SU-DHL-6 (cell line): ENCODE data around the gene FLII.

Experiments
- H2AFZ ChIP-seq: fragments of 200-600 bp; sonication (generic); 2 replicates; pipeline ENCODE4 v1.6.1; 2014; ENCODE audit warnings: low read depth, mild to moderate bottlenecking, moderate library complexity, mixed read lengths, antibody characterized with exemption, low read length; ENCODE audit not compliant: severe bottlenecking
- H3F3A ChIP-seq: fragments of 200-600 bp; shearing (Covaris generic); 2 replicates; pipeline ENCODE4 v1.6.0; 2016; ENCODE audit warnings: antibody characterized with exemption, mild to moderate bottlenecking; ENCODE audit not compliant: insufficient read depth
- H3K27ac ChIP-seq: fragments of 200-600 bp; sonication (generic); 2 replicates; pipeline ENCODE4 v1.5.1; 2016; ENCODE audit warnings: low read depth, mild to moderate bottlenecking, low read length, moderate library complexity, mixed read lengths
- H3K27me3 ChIP-seq: fragments of 200-600 bp; sonication (generic), shearing (Covaris generic); 2 replicates; pipeline ENCODE4 v1.6.0; 2014; ENCODE audit warnings: mild to moderate bottlenecking, low read length
- H3K36me3 ChIP-seq: fragments of 200-600 bp; sonication (generic); 2 replicates; pipeline ENCODE4 v1.6.1; 2014; ENCODE audit warnings: mild to moderate bottlenecking, low read length, mixed read lengths
- H3K4me2 ChIP-seq: fragments of 300-600, 200-600 bp; shearing (Covaris generic), sonication (generic); 2 replicates; pipeline ENCODE4 v1.6.0; 2014; ENCODE audit warnings: low read length, low read depth, mild to moderate bottlenecking; ENCODE audit not compliant: poor library complexity, severe bottlenecking
- H3K4me3 ChIP-seq: fragments of 200-600 bp; sonication (generic); 2 replicates; pipeline ENCODE4 v1.5.1; 2014; ENCODE audit warnings: antibody characterized with exemption, low read length, mild to moderate bottlenecking, mixed read lengths; ENCODE audit not compliant: insufficient read depth, poor library complexity, severe bottlenecking
- H3K79me2 ChIP-seq: fragments of 200-600 bp; sonication (generic); 2 replicates; pipeline ENCODE4 v1.6.1; 2014; ENCODE audit warnings: mild to moderate bottlenecking, low read length, moderate library complexity; ENCODE audit not compliant: insufficient read depth
- H3K9ac ChIP-seq: fragments of 200-600 bp; sonication (generic); 2 replicates; pipeline ENCODE4 v1.7.0; 2014; ENCODE audit warnings: mild to moderate bottlenecking, low read length
- H3K9me2 ChIP-seq: fragments of 200-600 bp; sonication (generic); replicated peaks from 2 replicates; pipeline ENCODE4 v1.6.1; 2014; ENCODE audit warnings: low read length; ENCODE audit not compliant: insufficient read depth
- H3K9me3 ChIP-seq: fragments of 200-600 bp; sonication (generic); 2 replicates; pipeline ENCODE4 v1.6.1; 2014; ENCODE audit warnings: low read length, mixed read lengths; ENCODE audit not compliant: insufficient read depth
- H4K20me1 ChIP-seq: fragments of 200-600 bp; sonication (generic); 2 replicates; pipeline ENCODE4 v1.6.1; 2014; ENCODE audit warnings: low read depth, mild to moderate bottlenecking, antibody characterized with exemption, low read length, moderate library complexity, mixed read lengths
- CTCF ChIP-seq: fragments of 200-600 bp; sonication (generic); IDR thresholded peaks from one replicate; pipeline ENCODE4 v1.5.1; 2017; ENCODE audit warnings: antibody characterized with exemption, mild to moderate bottlenecking, low read length, moderate library complexity; ENCODE audit not compliant: insufficient read depth, poor library complexity, severe bottlenecking
- EZH2phosphoT487 ChIP-seq: fragments of 200-600 bp; sonication (generic), shearing (Covaris generic); conservative IDR thresholded peaks from 2 replicates; pipeline ENCODE4 v1.6.1; 2018; ENCODE audit warnings: mild to moderate bottlenecking, antibody characterized with exemption, low read length, moderate library complexity, mixed read lengths

FLII gene

GRCh38 chr17:18262111-18262510 lies 3.6 kb upstream of the FLII start:
- H2AFZ ChIP-seq: no peak overlapping the region
- no peaks in the 10 kb centered on the region for H3K9me2 ChIP-seq
- H3K36me3 ChIP-seq: no peaks in the 10 kb centered on the region
- 0 out of 2 replicates have a peak overlapping the region, but pooled peaks have one; percentile 79 for H3K9ac ChIP-seq
- peaks cover 13% of the 10 kb centered on the region; the same call in 1 of the 2 replicates for H3K79me2 ChIP-seq
- H3F3A ChIP-seq: peaks cover 6% of the 10 kb centered on the region; the same call in 1 of the 2 replicates
- H3K9me3 ChIP-seq: no peaks in the 10 kb centered on the region
- no peak overlapping the region for H3K4me3 ChIP-seq
- peak overlapping the region; percentile 88 for H3K4me2 ChIP-seq
- no peak overlapping the region for H3K27ac ChIP-seq
- TF ChIP-seq CTCF (no peak), EZH2phosphoT487 (no peak)
- H3K27me3 ChIP-seq: no peaks in the 10 kb centered on the region
- no peaks in the 10 kb centered on the region for H4K20me1 ChIP-seq

GRCh38 chr17:18261659-18262058 lies 3.1 kb upstream of the FLII start:
- no peaks in the 10 kb centered on the region for H3K9me3 ChIP-seq
- peaks cover 14% of the 10 kb centered on the region; the same call in 1 of the 2 replicates for H3K79me2 ChIP-seq
- H3K27ac ChIP-seq: no peak overlapping the region
- no peak overlapping the region for H2AFZ ChIP-seq
- peak overlapping the region; percentile 79 for H3K9ac ChIP-seq
- no peaks in the 10 kb centered on the region for H4K20me1 ChIP-seq
- H3K4me2 ChIP-seq: peak overlapping the region; percentile 88
- H3K36me3 ChIP-seq: no peaks in the 10 kb centered on the region
- TF ChIP-seq CTCF (no peak), EZH2phosphoT487 (no peak)
- no peaks in the 10 kb centered on the region for H3K9me2 ChIP-seq
- H3F3A ChIP-seq: peaks cover 6% of the 10 kb centered on the region; the same call in 1 of the 2 replicates
- H3K4me3 ChIP-seq: peak overlapping the region; percentile 84
- H3K27me3 ChIP-seq: no peaks in the 10 kb centered on the region

- no peaks in the 10 kb centered on the region for H3K27me3 ChIP-seq
- no peaks in the 10 kb centered on the region for H3K9me3 ChIP-seq
- peaks cover 6% of the 10 kb centered on the region; the same call in 1 of the 2 replicates for H3F3A ChIP-seq
- H3K4me2 ChIP-seq: peak overlapping the region; percentile 88
- H3K9me2 ChIP-seq: no peaks in the 10 kb centered on the region
- H3K79me2 ChIP-seq: peaks cover 14% of the 10 kb centered on the region; the same call in 1 of the 2 replicates
- H2AFZ ChIP-seq: peak overlapping the region; percentile 72
- H3K36me3 ChIP-seq: no peaks in the 10 kb centered on the region
- H3K4me3 ChIP-seq: peak overlapping the region; percentile 84
- H3K27ac ChIP-seq: peak overlapping the region; percentile 73
- TF ChIP-seq CTCF (no peak), EZH2phosphoT487 (no peak)
- H4K20me1 ChIP-seq: no peaks in the 10 kb centered on the region
- peak overlapping the region; percentile 79 for H3K9ac ChIP-seq
Measured at GRCh38 chr17:18261146-18261515, 2.6 kb upstream of the FLII start.
